Activated CD8-positive, alpha-beta T cell treated with anti-CD3 and anti-CD28 coated beads for 36 hours (primary cell): ENCODE results near the gene SORCS2. TPM values are rescaled to one million over a fixed set of nuclear protein-coding genes. Genes with fewer than 3 reads are reported as not detected.

Experiments used
- ATAC-seq: fragments of 200-7000 bp; cut with Tn5 transposase; one replicate; pipeline ENCODE4 v1.10.0; 2021; ENCODE audit warnings: mild to moderate bottlenecking, moderate library complexity
- CTCF ChIA-PET: fragments of 350-600 bp; sonication (Branson Sonifier 250); formaldehyde crosslinking; loops from one replicate; lab custom pipeline; 2021; ENCODE audit warnings: antibody characterized with exemption; lab: Charles Lee
- POLR2A ChIA-PET: fragments of 350-600 bp; sonication (Branson Sonifier 250); formaldehyde crosslinking; loops from one replicate; lab custom pipeline; 2021; ENCODE audit warnings: antibody characterized with exemption; lab: Charles Lee
- DNase-seq: peaks from one replicate; pipeline ENCODE4 v3.0.0-alpha.2; 2020
- H3K27ac Mint-ChIP-seq: one replicate; pipeline ENCODE4 v1.8.0; 2021; ENCODE audit warnings: mild to moderate bottlenecking, mixed read lengths
- H3K27me3 Mint-ChIP-seq: one replicate; pipeline ENCODE4 v1.8.0; 2021; ENCODE audit warnings: mixed read lengths
- H3K36me3 Mint-ChIP-seq: one replicate; pipeline ENCODE4 v1.8.0; 2021; ENCODE audit warnings: low read depth, mixed read lengths
- H3K4me1 Mint-ChIP-seq: one replicate; pipeline ENCODE4 v1.8.0; 2021; ENCODE audit warnings: low read depth, mixed read lengths
- H3K4me3 Mint-ChIP-seq: one replicate; pipeline ENCODE4 v1.8.0; 2021; ENCODE audit warnings: mild to moderate bottlenecking, moderate library complexity, mixed read lengths
- H3K9me3 Mint-ChIP-seq: one replicate; pipeline ENCODE4 v1.8.0; 2021; ENCODE audit warnings: mixed read lengths
- CTCF ChIP-seq: fragments of 200-600 bp; IDR thresholded peaks from one replicate; pipeline ENCODE4 v1.8.0; 2022; ENCODE audit warnings: antibody characterized with exemption, mild to moderate bottlenecking
- intact Hi-C: fragments of 100-400 bp; cut with micrococcal nuclease; formaldehyde crosslinking; loops from one replicate; pipeline ENCODE4 v1.10.0; 2022
- total RNA-seq, 2 experiments: library from RNA; stranded (reverse); gene quantifications; one replicate each; pipeline ENCODE4 v1.2.3, GENCODE V29; 2021

SORCS2 gene
- total RNA-seq, 2 experiments from 2014 or later = 0.05 TPM; not detected in 1

- intact Hi-C loops = no loop called here
- H3K4me3 Mint-ChIP-seq = no peak overlapping the region
- H3K27me3 Mint-ChIP-seq = no peaks in the 10 kb centered on the region
- H3K9me3 Mint-ChIP-seq = no peaks in the 10 kb centered on the region
- POLR2A ChIA-PET = interaction anchor here (0.7 kb wide), 1 partner anchor 106 kb away, joined by 3 read pairs; no protein-coding TSS in a partner anchor
- no peak for TF ChIP-seq CTCF
- no peak for DNase-seq
- no peak for ATAC-seq
- H3K36me3 Mint-ChIP-seq = no peaks in the 10 kb centered on the region
- no peaks in the 10 kb centered on the region for H3K4me1 Mint-ChIP-seq
- CTCF ChIA-PET = no interaction called here
- no peak overlapping the region for H3K27ac Mint-ChIP-seq
Observed at GRCh38 chr4:7328913-7329638, 136.7 kb downstream of the SORCS2 start.

GRCh38 chr4:7330031-7330596 lies 137.8 kb downstream of the SORCS2 start:
- CTCF ChIA-PET = no interaction called here
- no peak for TF ChIP-seq CTCF
- Mint-ChIP-seq H3K36me3 (no peaks in the 10 kb centered on the region), H3K4me1 (no peaks in the 10 kb centered on the region), H3K4me3 (no peak overlapping the region), H3K9me3 (no peaks in the 10 kb centered on the region), H3K27me3 (no peaks in the 10 kb centered on the region), H3K27ac (no peak overlapping the region)
- DNase-seq (no peak), ATAC-seq (no peak)
- intact Hi-C loops = no loop called here
- POLR2A ChIA-PET = no interaction called here

- no peaks in the 10 kb centered on the region for H3K36me3 Mint-ChIP-seq
- POLR2A ChIA-PET = no interaction called here
- no peak overlapping the region for H3K27ac Mint-ChIP-seq
- H3K4me3 Mint-ChIP-seq = no peak overlapping the region
- no peak for DNase-seq
- intact Hi-C loops = no loop called here
- no peak for ATAC-seq
- no peaks in the 10 kb centered on the region for H3K27me3 Mint-ChIP-seq
- no peaks in the 10 kb centered on the region for H3K4me1 Mint-ChIP-seq
- H3K9me3 Mint-ChIP-seq = no peaks in the 10 kb centered on the region
- CTCF ChIA-PET = no interaction called here
- no peak for TF ChIP-seq CTCF
Observed at GRCh38 chr4:7330811-7331681, 138.7 kb downstream of the SORCS2 start.

- Mint-ChIP-seq H3K36me3 (no peaks in the 10 kb centered on the region), H3K4me1 (no peaks in the 10 kb centered on the region), H3K27ac (no peak overlapping the region), H3K9me3 (no peaks in the 10 kb centered on the region), H3K4me3 (no peak overlapping the region), H3K27me3 (no peaks in the 10 kb centered on the region)
- intact Hi-C loops = no loop called here
- ATAC-seq (no peak), DNase-seq (no peak)
- TF ChIP-seq CTCF = no peak
- ChIA-PET POLR2A (no interaction called here), CTCF (no interaction called here)
Observed at GRCh38 chr4:7331682-7332000, 139.3 kb downstream of the SORCS2 start.
